GM21515 (cell line): Measurements from ENCODE around the gene SNRNP35.
A peak's percentile ranks its signal among the peaks of the same experiment; 100 is the strongest.
"Not testable (repeated sequence)": the region's sequence is repeated elsewhere in the genome, so short reads cannot be mapped to it uniquely, and the experiment has no call there.

ENCODE experiments used
- ATAC-seq: cut with Tn5 transposase; IDR thresholded peaks from one replicate; pipeline ENCODE4 v1.9.1; 2021; ENCODE audit not compliant: unreplicated experiment

SNRNP35 gene

DNA sequence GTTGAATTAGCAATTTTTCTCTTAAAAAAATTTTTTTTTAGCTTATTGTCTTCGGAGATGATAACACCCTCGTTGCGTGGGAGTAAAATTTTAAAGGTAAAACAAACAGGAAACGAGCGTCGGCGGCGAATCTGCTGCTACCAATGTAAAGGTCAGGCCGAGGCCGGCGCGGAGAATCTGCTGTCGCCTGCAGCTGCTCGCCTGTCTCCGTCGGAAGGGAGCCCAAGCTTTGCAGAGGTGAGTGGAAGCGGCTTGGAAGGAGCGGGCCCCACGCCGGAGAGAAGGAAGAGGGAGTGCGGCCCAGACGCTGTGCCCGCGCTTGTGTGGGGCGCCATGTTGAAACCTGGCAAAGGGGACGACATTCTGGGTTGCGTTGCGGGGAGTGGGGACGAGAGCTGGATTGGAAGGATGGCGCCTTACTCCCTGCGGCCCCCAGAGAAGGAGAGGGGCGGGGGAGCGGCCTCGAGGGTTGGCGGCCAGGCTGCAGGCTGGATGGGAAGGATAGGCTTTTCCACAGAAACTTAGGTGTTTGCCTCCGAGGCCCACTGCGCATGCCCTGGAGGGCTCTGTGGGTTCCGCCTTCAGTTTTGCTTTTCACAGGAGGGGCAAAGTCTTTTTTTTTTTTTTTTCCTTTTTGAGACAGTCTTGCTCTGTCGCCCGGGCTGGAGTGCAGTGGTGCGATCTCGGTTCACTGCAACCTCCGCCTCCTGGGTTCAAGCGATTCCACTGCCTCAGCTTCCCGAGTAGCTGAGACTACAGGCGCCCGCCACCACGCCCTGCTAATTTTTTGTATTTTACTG, at the start of gene SNRNP35:
Gene SNRNP35 (plus strand): TSS at position 160 of the 800 bp plus-strand sequence. CDS start 7,402 bp downstream, outside the sequence.
- peak; percentile 55 for ATAC-seq

DNA sequence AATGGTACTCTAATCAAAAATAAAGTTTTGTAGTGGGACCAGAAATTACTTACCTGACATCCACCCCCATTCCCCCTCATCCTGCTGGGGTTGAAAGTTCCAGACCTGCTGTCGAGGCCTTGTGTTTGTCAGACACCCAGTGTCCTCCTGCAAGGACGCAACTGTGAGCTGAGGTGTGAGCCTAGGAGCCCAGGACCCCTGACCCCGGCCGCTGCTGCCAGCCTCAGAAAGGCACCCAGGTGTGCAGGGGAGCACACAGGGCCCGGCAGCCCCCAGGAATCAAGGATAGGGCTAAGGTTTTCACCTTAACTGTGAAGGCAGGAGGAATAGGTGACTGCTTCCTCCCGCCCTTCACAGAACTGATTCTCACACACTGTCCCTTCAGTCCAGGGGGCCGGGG, 49.3 kb upstream of the SNRNP35 start:
- ATAC-seq = not testable (repeated sequence)

GRCh38 chr12:123409284-123410040, 48.5 kb upstream of the SNRNP35 start:
- not testable (repeated sequence) for ATAC-seq

GRCh38 chr12:123410041-123410412, 47.9 kb upstream of the SNRNP35 start:
- ATAC-seq = no peak

DNA sequence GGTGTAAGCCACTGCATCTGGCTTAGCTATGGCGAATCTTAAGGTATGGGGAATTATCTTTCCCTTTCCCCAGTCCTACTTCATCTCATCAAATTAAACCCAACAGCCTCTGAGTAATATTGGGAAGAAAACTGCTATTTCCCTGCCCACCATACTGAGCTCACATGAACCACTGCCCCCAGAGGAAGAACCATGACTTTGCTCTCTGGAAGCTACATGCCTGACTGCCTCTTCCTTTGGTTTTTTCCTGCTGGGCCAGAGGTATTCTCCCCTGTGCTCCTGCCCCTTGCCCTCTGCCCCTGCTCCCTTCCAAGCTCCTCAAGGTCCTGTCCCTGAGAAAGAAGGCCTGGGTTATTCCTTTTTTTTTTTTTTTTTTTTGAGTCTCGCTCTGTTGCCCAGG, 36.6 kb upstream of the SNRNP35 start:
- ATAC-seq = no peak

DNA sequence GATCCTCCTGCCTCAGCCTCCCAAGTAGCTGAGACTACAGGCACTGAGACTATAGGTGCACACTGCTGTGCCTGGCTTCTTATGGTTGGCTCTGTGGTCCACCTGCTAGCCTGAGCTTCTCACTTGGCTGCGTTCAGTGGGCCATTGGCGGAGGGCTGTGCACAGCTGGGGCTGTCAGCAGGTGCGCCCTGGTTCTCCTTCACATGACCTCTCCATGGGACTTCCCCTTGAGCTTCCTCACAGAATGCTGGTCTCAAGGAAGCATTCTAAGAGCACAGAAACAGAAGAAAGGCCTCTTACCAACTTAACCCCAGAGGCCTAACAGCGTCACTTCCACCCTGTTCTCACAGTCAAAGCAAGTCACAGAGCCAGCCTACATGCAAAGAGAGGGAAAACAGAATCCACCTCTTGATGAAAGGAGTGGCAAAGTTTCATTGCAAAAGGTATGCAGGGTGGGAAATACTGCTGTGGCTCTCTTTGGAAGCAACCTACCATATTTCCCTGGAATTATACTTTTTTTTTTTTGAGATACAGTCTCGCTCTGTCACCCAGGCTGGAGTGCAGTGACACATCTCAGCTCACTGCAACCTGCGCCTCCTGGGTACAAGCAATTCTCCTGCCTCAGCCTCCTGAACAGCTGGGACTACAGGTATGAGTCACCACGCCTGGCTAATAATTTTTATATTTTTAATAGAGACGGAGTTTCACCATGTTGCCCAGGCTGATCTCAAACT, 30.7 kb upstream of the SNRNP35 start:
- peak; percentile 88 for ATAC-seq

DNA sequence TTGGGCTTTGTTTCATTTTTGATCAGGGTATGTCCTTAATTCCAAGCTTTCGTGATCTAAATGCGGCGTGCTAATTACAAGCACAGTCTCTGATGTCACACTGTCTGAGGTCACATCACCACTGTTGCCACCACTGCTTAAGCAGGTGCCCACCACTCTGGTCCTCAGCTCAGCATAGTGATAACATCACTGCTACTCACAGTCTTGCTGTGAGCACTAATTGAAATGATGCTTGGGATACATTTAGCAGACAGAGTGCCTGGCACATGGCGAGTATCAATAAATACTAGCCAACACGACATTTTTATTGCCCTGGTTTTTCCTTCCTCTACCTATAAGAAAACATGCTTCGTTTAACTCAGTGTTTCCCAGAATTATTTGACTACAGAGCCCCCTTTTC, 29.3 kb upstream of the SNRNP35 start:
- ATAC-seq = no peak

DNA sequence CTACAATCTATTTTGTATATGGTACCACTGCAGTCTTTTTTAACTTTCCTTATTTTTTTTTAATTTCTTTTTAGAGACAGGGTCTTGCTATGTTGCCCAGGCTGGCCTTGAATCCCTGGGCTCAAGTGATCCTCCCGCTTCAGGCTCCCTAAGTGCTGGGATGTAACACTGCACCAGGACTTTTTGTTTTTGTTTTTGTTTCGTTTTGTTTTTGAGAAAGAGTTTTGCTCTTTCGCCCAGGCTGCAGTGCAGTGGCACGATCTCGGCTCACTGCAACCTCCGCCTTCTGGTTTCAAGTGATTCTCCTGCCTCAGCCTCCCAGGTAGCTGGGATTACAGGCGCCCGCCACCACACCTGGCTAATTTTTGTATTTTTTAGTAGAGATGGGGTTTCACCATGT, 28.8 kb upstream of the SNRNP35 start:
- not testable (repeated sequence) for ATAC-seq

DNA sequence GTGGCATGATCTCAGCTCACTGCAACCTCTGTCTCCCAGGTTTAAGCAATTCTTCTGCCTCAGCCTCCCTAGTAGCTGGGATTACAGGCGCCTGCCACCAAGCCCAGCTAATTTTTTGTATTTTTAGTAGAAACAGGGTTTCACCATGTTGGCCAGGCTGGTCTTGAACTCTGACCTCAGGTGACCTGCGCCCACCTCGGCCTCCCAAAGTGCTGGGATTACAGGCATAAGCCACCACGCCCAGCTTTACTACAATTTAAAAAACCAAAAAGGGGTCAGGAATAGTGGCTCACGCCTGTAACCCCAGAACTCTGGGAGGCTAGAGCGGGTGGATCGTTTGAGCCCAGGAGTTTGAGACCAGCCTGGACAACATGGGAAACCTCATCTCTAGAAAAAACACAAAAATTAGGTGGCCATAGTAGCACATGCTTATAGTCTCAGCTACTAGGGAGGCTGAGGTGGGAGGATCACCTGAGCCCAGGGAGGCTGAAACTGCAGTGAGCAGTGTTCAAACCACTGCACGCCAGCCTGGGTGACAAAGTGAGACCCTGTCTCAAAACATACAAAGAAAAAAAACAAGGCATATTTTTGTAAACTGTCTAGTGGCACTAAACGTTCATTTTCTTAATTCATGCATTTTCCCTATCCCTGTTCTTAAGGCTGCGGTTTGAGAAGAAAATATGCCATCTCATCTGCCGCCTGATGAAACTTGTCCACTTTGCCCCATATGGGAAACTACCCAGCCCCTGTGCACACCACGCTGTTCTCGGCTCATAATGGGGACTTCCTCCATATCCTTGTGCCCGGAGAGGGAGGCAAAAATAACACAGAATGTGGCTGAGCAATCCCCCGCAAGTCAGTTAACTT, 25.8 kb upstream of the SNRNP35 start:
- not testable (repeated sequence) for ATAC-seq

DNA sequence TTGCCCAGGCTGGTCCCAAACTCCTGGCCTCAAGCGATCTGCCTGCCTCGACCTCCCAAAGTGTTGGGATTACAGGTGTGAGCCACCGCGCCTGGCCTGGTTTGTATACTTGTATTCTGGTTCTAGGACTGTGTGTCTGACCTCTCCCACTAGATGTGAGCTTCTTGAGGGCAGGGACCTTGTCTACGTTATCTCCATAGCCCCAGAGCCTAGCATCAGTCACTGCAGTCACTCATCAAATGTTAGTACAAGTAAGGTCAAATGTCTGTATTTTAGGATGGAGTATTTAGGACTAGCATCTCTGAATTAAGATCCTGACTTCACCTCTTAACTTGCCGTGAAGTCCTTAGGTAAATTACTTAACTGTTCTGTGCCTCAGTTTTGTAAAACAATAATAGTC, 24.3 kb upstream of the SNRNP35 start:
- ATAC-seq = no peak

- no peak for ATAC-seq
Measured at GRCh38 chr12:123435636-123436016, 22.3 kb upstream of the SNRNP35 start.

DNA sequence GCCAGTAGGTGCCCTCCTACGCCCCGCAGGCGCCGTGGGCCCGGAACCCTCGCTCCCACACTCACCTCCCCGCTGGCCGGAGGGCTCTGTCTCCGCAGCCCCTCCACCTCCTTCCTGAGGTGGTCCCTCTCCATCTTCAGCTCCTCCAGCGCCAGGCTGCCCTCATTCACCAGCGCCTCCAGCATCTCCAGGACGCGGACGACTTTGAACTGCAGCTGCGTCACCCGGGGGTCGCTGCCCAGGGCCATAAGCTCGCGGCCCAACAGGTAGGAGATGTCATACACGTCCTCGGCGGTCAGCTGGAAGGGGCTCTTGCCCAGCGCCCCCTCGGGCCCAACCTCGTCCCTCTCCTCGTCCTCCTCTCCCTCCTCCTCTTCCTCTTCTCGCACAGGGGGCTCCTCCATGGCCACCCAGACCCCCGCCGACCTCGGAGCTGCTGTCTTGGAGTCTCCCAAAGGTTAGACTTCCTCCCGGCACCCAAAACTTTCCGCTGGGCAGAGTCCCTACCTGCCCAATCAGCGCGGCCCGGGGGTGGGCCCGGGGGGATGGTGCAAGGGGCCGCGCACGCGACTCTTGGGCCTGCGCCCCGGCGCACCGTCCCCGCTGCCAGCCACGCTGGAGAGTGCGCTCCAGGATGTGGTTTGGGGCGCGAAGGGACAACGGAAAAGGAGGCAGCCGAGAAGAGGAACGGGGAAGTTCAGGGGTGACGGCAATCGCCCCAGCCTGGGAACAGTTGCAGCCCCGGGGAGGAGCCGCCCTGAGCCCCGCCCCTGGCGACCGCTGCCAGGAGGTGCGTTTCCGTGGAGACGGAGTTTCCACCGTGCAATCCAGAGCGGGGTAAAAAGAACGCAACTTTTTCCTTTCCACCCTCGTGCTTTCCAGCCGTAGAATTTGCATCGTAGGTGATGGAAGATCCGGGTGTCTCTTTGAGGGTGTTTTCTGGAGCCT, 21.6 kb upstream of the SNRNP35 start, which contains the start of gene RILPL2:
Gene RILPL2 (minus strand): TSS at position 668 of the 948 bp plus-strand sequence. CDS start 264 bp downstream, at position 404.
- ATAC-seq = peak; percentile 79

- ATAC-seq = peak; percentile 50
Measured at GRCh38 chr12:123441523-123442164, 16.3 kb upstream of the SNRNP35 start.

DNA sequence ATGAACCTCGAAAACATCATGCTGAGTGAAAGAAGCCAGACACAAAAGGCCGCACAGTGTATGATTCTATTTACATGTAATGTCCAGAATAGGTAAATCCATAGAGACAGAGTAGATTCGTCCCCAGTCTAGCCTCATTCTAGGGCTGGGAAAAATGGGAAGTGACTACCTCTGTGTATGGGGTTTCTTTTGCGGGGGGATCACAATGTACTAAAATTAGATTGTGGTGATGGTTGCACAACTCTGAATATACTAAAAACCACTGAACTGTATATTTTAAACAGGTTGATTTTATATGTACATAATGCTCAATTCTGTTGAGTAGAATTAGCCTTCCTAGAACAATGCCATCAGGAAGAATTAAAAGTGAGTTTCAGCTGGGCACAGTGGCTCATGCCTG, 15.2 kb upstream of the SNRNP35 start:
- no peak for ATAC-seq

GRCh38 chr12:123444092-123445026, 13.6 kb upstream of the SNRNP35 start:
- ATAC-seq = no peak

GRCh38 chr12:123445388-123446332, 12.3 kb upstream of the SNRNP35 start:
- ATAC-seq = no peak

DNA sequence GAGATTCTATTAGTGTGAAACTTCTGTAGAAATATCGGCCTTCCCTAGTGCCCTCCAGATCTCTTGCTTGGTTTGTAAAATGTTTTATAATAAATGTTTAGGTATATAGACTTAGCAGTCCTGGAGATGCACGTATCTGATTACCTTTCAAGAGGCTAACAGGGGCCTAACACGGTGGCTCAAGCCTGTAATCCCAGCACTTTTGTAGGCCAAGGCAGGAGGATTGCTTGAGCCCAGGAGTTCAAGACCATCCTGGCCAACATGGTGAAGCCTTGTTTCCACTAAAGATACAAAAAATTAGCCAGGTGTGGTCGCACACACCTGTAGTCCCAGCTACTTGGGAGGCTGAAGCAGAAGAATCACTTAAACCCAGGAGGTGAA, 11.6 kb upstream of the SNRNP35 start:
- no peak for ATAC-seq
